Thyroid gland (tissue), 4 donors: ENCODE measurements around the gene CH25H.
A peak's percentile ranks its signal among the peaks of the same experiment; 100 is the strongest.

ENCODE experiments used
- POLR2A ChIP-seq, 2 donors: fragments of 450-650 bp; IDR thresholded peaks; one replicate each; pipeline ENCODE4 v1.6.1; 2017; ENCODE audit warnings: antibody characterized with exemption in 2 of 2, mild to moderate bottlenecking in 2 of 2, moderate library complexity in 1 of 2
- TF ChIP-seq, protein P1 (sequence below), 6 experiments: fragments of 200-600 bp in 3 of 6; fragments of 450-650 bp in 3 of 6; sonication (generic) in 3 of 6; IDR thresholded peaks; one replicate each; pipeline ENCODE4 v1.5.1; 2016 to 2019; ENCODE audit warnings: antibody characterized with exemption in 6 of 6, mild to moderate bottlenecking in 2 of 6, inconsistent platforms in 1 of 6, moderate library complexity in 1 of 6

DNA sequence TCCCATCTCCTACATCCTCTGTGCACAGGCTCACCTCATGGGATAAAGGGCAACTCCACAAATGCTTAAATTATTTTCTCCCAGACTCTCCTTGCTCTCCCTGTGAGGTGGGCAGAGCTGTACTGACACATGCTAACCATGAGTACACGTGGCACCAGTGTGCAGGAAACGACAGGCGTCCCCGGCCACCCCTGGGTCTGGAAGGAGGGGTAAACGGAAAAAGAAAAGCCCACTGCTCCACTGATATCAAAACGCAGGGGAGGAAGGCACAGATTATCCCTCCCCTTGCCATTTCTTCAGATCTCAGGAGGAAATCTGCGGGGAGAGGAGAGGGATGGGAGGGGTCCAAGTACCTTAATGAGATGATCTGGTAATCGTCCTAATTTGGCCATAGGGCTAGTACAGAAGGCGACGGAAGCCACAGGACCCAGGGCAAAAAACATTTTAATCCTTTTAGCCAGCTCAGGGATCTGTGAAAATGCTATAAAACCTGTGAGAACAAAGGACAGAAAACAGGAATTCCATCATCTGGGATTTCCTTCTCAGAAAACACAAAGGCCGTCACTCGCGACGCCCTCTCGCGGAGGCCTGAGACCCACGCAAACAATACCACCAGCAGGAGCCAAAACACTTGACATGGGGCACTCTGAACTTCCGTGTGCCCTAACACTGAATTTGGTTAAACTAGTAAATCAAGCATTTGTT lies 17.8 kb upstream of the CH25H start:
- TF ChIP-seq, protein P1, sequence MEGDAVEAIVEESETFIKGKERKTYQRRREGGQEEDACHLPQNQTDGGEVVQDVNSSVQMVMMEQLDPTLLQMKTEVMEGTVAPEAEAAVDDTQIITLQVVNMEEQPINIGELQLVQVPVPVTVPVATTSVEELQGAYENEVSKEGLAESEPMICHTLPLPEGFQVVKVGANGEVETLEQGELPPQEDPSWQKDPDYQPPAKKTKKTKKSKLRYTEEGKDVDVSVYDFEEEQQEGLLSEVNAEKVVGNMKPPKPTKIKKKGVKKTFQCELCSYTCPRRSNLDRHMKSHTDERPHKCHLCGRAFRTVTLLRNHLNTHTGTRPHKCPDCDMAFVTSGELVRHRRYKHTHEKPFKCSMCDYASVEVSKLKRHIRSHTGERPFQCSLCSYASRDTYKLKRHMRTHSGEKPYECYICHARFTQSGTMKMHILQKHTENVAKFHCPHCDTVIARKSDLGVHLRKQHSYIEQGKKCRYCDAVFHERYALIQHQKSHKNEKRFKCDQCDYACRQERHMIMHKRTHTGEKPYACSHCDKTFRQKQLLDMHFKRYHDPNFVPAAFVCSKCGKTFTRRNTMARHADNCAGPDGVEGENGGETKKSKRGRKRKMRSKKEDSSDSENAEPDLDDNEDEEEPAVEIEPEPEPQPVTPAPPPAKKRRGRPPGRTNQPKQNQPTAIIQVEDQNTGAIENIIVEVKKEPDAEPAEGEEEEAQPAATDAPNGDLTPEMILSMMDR (IDR thresholded peaks at IDR 0.05) = peak in 3 of 6 experiments; percentile 30 to 45 (median 34)
- TF ChIP-seq POLR2A (IDR thresholded peaks at IDR 0.05) = no peak
